ENCODE data around the gene RPL7A. TPM values are rescaled to one million over a fixed set of nuclear protein-coding genes. Genes with fewer than 3 reads are reported as not detected.

Gene RPL7A
- total RNA-seq, 1 donor from 2014 or later = 1,126 TPM

DNA sequence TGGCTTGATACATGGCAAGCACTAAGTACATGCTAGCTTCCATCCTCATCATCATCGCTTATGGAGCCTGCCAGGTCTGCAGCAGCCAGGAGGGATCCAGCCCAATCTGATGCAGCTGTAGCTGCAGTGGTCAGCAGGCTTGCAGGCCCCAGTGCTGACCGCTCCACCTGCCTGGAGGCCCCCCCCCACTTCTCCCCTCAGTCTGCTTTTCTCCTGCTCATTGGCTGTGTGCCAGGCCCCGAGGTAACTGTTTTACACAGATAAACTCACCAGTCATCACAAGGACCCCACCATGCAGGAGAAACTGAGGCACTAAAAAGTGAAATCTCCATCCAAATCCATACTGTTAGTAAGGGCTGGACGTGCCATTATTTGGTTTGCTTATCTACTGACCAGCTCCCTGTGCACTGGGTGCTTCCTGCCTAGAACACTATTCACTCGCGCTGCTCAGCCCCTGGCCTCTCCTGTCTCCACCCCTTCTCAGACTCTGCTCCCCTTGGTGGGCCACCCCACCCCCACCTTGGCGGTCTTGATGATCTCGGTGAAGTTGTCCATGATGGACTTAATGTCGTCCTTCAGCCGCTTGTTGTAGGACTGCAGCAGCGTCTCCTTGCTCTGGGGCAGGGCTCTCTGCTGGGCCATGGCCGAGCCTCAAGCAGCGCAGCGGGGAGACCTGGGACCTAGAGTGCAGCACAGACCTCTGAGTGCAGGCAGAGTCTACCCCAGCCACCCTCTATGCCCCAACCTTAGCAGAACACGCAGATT lies 1.8 kb upstream of the RPL7A start:
- no peak for DNase-seq (ENCODE audit: low spot score)
- Mint-ChIP-seq H3K4me3 (ENCODE audit: unreplicated experiment) (peak overlapping the region; percentile 98), H3K36me3 (ENCODE audit: low read depth) (peaks cover 27% of the 10 kb centered on the region), H3K4me1 (ENCODE audit: low read depth) (peaks cover 33% of the 10 kb centered on the region), H3K9me3 (ENCODE audit: low read depth) (no peaks in the 10 kb centered on the region), H3K27ac (ENCODE audit: unreplicated experiment) (peak overlapping the region; percentile 94), H3K27me3 (ENCODE audit: low read depth) (no peaks in the 10 kb centered on the region)
- TF ChIP-seq, protein P1, sequence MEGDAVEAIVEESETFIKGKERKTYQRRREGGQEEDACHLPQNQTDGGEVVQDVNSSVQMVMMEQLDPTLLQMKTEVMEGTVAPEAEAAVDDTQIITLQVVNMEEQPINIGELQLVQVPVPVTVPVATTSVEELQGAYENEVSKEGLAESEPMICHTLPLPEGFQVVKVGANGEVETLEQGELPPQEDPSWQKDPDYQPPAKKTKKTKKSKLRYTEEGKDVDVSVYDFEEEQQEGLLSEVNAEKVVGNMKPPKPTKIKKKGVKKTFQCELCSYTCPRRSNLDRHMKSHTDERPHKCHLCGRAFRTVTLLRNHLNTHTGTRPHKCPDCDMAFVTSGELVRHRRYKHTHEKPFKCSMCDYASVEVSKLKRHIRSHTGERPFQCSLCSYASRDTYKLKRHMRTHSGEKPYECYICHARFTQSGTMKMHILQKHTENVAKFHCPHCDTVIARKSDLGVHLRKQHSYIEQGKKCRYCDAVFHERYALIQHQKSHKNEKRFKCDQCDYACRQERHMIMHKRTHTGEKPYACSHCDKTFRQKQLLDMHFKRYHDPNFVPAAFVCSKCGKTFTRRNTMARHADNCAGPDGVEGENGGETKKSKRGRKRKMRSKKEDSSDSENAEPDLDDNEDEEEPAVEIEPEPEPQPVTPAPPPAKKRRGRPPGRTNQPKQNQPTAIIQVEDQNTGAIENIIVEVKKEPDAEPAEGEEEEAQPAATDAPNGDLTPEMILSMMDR (IDR thresholded peaks at IDR 0.05) = no peak

- peaks cover 32% of the 10 kb centered on the region for H3K36me3 Mint-ChIP-seq (ENCODE audit: low read depth)
- no peak for DNase-seq (ENCODE audit: low spot score)
- no peaks in the 10 kb centered on the region for H3K27me3 Mint-ChIP-seq (ENCODE audit: low read depth)
- H3K4me3 Mint-ChIP-seq (ENCODE audit: unreplicated experiment) = peak overlapping the region; percentile 98
- no peaks in the 10 kb centered on the region for H3K9me3 Mint-ChIP-seq (ENCODE audit: low read depth)
- peaks cover 36% of the 10 kb centered on the region for H3K4me1 Mint-ChIP-seq (ENCODE audit: low read depth)
- TF ChIP-seq, protein P1 (IDR thresholded peaks at IDR 0.05) = no peak
- peak overlapping the region; percentile 94 for H3K27ac Mint-ChIP-seq (ENCODE audit: unreplicated experiment)
Observed at GRCh38 chr9:133347515-133347984, 468 bp upstream of the RPL7A start.

DNA sequence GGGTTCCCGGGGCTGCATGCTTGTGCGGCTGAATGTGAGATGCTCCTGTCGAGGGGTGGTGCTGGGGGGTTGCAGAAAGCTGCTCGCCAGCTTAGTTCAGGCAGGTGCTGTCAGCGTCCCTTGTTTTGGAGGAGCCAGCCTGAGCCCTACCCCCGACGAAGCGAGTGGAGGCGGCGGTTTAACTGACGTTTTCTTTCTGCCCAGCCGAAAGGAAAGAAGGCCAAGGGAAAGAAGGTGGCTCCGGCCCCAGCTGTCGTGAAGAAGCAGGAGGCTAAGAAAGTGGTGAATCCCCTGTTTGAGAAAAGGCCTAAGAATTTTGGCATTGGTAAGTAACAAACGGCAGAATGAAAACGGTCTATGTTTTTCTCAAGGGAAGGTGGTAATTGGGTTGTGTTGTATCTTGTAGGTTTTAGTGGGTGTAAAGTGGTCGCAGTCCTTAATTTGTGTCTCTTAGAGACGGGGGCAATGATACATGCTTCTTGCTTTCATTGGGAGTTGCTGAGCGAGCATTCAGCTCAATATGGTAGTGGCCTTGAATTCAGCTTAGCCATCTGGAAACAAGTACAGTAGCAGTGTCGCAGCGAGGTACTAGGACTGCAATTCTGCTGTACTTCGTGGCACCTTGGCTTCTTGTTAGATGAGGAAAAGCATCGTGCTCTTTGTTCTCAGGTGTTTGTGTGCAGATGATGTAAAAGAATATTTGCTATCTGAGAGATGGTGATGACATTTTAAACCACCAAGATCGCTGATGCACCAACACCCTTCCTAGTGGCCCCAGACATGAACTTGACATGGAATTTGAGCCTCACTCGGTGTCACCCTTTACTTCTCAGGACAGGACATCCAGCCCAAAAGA lies 928 bp downstream of the RPL7A start:
- DNase-seq (ENCODE audit: low spot score) = no peak
- peaks cover 36% of the 10 kb centered on the region for H3K4me1 Mint-ChIP-seq (ENCODE audit: low read depth)
- H3K36me3 Mint-ChIP-seq (ENCODE audit: low read depth) = peaks cover 32% of the 10 kb centered on the region
- TF ChIP-seq, protein P1 (IDR thresholded peaks at IDR 0.05) = no peak
- no peaks in the 10 kb centered on the region for H3K9me3 Mint-ChIP-seq (ENCODE audit: low read depth)
- H3K4me3 Mint-ChIP-seq (ENCODE audit: unreplicated experiment) = peak overlapping the region; percentile 98
- H3K27me3 Mint-ChIP-seq (ENCODE audit: low read depth) = no peaks in the 10 kb centered on the region
- peak overlapping the region; percentile 93 for H3K27ac Mint-ChIP-seq (ENCODE audit: unreplicated experiment)

GRCh38 chr9:133349965-133350616 lies 2.1 kb downstream of the RPL7A start:
- Mint-ChIP-seq H3K27ac (ENCODE audit: unreplicated experiment) (peak overlapping the region; percentile 93), H3K27me3 (ENCODE audit: low read depth) (no peaks in the 10 kb centered on the region), H3K36me3 (ENCODE audit: low read depth) (peaks cover 29% of the 10 kb centered on the region), H3K4me3 (ENCODE audit: unreplicated experiment) (peak overlapping the region; percentile 98), H3K4me1 (ENCODE audit: low read depth) (peaks cover 45% of the 10 kb centered on the region), H3K9me3 (ENCODE audit: low read depth) (no peaks in the 10 kb centered on the region)
- no peak for DNase-seq (ENCODE audit: low spot score)
- TF ChIP-seq, protein P1 (IDR thresholded peaks at IDR 0.05) = no peak

GRCh38 chr9:133351526-133351907 lies 3.5 kb downstream of the RPL7A start:
- Mint-ChIP-seq H3K27ac (ENCODE audit: unreplicated experiment) (peak overlapping the region; percentile 22), H3K4me1 (ENCODE audit: low read depth) (peaks cover 44% of the 10 kb centered on the region), H3K36me3 (ENCODE audit: low read depth) (peaks cover 29% of the 10 kb centered on the region), H3K27me3 (ENCODE audit: low read depth) (no peaks in the 10 kb centered on the region), H3K9me3 (ENCODE audit: low read depth) (no peaks in the 10 kb centered on the region), H3K4me3 (ENCODE audit: unreplicated experiment) (no peak overlapping the region)
- DNase-seq (ENCODE audit: low spot score) = no peak
- TF ChIP-seq, protein P1 (IDR thresholded peaks at IDR 0.05) = no peak

All from chondrocyte (in vitro differentiated cells).